Renal cortex interstitium (tissue), 11 donors: ENCODE results near the gene DRG2. TPM values are rescaled to one million over a fixed set of nuclear protein-coding genes. Genes with fewer than 3 reads are reported as not detected.

Experiments used
- DNase-seq, 11 donors: peaks; one replicate each; pipeline ENCODE4 v3.0.0-alpha.2; 2013; ENCODE audit warnings: low read depth in 9 of 11, low spot score in 4 of 11; ENCODE audit errors: extremely low read depth in 1 of 11
- polyA plus RNA-seq, 3 donors: library from polyadenylated mRNA; unstranded; fragments of 120-200 nt; gene quantifications; one replicate each; pipeline ENCODE4 v1.2.1, GENCODE V29; 2013; ENCODE audit not compliant: insufficient read length in 3 of 3

Gene DRG2
- polyA plus RNA-seq, 3 donors: 31.9 to 40.5 (median 40.1) TPM

GRCh38 chr17:18066866-18067265, 20.9 kb upstream of the DRG2 start:
- DNase-seq: no peak

GRCh38 chr17:18069101-18069500, 18.6 kb upstream of the DRG2 start:
- DNase-seq: no peak

DNA sequence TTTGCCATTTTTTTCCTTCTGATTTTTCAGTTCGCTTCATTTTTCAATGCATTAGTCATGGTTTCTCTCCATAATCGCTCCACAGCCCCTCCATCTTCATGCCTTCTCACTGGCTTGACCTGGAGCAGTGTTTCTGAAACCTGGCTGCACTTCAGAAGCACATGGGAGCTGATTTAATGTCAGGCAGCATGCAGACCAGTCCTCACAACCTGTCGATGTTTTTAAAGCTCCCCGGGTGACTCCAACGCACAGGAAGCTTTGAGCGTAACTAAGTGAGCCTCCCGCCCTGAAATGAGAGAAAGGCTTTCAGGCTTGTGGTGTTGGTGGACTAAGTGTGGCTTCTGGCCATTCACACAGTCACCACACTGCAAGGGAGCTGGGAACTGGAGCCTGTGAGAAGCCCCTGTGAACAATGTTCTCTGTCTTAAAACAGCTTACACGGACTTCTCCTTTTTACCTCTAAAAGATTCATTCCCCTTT, 16.8 kb upstream of the DRG2 start:
- DNase-seq: peak in 8 of 11 donors; percentile 22 to 62 (median 44)

- DNase-seq: no peak
Observed at GRCh38 chr17:18071751-18072150, 16.0 kb upstream of the DRG2 start.

DNA sequence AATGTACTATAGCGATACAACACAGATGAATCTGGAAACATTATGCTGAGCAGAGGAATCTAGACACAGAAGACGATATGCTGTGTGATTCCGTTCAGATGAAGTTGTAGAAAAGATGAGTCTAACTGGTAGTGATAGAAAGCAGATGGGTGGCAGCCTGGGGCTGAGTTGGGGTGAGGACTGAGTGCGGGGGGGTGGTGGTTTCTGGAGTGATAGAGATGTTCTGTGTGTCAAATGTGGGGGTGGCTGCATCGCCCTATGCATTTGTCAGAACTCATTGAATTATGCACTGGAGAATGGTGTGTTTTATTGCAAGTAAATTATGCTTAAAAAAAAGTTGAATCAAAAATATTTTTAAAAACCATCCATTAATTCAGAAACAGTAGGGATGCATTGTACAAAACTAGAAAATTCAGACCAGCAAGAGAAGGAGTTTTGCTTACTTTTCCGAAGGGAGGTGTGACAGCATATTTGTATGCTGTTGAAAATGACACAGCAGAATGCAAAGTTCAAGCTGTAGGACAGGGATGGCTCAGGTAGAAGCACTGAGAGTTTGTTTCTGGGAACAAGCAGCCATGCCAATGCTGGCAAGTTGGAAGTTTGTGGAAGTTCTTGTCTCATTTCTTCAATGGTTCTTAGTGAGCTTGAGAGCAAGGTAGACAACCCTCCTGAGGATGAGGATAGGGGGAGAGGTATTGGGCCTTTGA, 13.0 kb upstream of the DRG2 start:
- DNase-seq: no peak

DNA sequence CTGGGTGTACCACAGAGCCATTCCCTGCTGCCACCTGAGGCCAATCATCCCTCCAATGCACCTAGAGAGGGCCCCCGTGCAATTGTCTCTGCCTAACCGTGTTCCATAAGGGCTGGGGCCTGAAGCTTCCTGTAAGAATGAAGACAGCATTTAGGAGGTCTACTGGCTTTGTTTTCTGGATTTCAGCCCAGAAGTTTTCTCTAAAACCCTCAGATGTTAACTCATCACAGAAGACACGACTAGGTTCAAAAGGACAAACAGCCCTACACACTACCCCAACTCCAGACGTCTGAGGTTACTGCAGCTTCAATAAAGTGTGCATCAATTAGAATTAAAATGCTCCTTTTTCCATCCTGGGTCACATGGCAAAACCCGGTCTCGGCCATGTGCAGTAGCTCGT, 10.8 kb upstream of the DRG2 start:
- DNase-seq: peak in 1 of 11 donors; percentile 20

- no peak for DNase-seq
Observed at GRCh38 chr17:18079543-18079942, 8.2 kb upstream of the DRG2 start.

- DNase-seq: no peak
Observed at GRCh38 chr17:18084256-18084655, 3.5 kb upstream of the DRG2 start.

GRCh38 chr17:18089613-18090012, 1.9 kb downstream of the DRG2 start:
- DNase-seq: no peak

- DNase-seq: no peak
Observed at GRCh38 chr17:18093616-18094408, 6.1 kb downstream of the DRG2 start.

DNA sequence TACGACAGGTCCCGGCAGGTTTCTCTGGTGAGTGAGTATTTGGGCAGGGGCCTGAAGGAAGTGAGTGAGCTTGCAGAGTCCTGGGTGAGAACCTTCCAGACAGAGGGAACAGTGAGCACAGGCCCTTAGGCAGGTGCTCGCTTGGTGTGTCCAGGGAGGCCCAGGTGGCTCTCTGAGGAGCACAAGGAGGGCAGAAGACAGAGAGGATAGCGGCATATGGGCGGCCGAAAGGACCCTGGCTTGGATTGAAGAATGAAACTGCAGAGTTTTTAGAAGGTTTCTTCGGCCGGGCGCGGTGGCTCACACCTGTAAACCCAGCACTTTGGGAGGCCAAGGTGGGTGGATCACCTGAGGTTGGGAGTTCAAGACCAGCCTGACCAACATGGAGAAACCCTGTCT, 6.7 kb downstream of the DRG2 start:
- DNase-seq: no peak

- no peak for DNase-seq
Observed at GRCh38 chr17:18099516-18099915, 11.8 kb downstream of the DRG2 start.

DNA sequence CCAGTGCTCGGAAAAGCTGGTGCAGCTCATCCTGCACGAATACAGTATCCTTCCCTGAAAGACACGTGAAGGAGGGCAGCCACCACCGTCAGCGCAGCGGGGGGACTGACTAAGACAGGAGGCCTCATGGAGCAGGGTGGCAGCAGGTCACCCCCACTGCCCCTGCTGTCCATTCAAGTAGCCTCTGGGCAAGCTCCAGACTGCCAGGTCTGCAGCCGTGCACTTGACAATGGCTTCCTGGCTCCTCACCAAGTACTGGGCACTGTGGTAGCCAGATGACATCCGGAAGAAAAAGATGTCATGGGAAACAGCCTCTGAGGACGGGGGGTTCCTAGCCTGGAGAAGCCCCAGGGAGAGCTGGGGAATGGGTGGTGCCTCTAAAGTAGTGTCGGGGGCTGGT, 12.9 kb downstream of the DRG2 start:
- DNase-seq: no peak

DNA sequence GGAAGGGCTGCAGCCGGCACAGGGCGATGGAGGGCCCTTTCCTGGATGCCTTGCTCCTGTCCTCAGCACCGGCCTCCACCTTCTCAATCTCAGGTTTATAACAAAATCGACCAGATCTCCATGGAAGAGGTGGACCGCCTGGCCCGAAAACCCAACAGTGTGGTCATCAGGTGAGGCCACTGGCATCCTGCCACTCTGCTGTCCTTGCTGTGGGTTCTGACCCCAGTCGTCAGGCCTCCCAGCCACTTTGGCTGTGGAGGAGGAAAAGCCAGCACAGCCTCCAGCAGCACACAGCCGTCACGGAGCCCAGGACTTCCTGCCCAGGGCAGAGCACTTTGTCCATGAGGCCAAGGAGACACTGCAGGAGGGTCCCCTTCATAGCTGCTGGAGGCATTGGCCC, 14.1 kb downstream of the DRG2 start:
- DNase-seq: no peak

DNA sequence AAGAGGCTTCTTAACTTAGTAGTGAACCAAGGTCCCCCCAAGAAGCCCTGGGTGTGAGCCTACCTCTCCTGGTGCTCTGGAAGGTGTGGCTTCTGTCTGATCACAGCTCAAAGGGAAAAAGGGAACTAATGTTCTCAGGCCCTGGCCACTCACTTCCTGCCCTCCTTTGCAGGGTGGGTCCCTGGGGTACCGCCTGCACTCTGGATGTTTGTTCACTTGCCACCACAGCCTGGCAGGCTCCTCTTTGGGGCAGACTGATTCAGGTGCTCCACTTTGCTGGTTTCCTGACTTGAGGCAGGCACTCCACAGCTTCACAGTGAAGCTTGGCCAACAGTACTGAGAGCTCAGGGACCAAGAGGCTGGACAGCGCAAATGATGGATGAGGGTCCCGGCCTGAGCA, 14.9 kb downstream of the DRG2 start:
- no peak for DNase-seq

DNA sequence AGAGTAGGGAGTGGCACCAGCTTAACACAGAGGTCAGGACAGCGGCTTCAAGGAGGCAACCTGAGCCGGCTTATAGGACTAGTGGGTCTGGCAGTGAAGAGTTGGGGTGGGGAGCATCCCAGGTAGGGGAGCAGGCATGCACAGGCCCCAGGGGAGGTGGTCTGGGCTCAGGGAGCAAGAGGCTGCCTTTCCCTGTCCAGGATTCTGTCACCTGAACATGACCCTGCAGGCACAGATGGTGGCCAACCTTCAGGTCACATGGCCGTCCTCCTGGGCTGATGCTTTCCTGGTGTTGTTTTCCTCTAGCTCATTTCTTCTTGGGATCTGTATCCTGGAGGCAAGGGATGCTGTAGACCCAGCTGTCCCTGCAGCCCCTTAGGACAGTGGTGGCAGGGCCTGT, 17.3 kb downstream of the DRG2 start:
- DNase-seq: no peak

DNA sequence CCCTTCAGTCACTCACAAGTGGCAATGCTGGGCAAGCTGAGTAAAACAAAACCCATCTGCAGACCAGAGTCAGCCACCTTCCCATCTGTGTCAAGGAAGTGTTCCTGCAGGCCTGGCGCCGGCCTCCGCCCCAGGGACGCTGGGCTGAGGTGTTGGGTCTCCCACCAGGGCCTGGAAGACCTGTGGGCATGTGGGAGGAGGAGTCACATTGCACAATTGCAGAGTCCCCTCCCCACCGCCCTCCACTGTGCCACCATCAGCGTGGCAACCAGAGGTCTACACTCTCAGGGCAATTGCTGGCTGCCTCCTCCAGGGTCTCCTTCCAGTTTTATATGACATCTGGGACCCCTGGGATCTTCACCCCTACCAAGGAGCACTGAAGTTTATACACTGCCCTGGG, 17.8 kb downstream of the DRG2 start:
- DNase-seq: no peak

DNA sequence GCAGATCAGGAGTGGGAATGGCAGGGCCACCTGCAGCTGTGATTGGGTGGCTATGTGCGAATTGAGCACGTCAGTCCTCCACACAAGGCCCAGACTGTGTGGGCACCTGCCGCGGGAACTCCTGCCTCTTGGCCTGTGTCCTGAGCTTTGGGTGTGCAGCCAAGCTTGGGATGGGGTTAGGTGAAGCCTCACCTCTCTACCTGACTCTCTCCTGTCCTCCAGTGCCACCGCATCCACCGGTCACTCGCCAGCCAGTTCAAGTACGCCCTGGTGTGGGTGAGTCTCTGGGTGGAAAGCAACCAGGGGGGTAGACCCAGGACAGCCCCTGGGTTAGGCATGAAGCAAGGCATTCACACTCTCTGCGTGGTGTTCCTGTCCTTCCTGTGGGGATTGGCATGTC, 18.5 kb downstream of the DRG2 start:
- no peak for DNase-seq

DNA sequence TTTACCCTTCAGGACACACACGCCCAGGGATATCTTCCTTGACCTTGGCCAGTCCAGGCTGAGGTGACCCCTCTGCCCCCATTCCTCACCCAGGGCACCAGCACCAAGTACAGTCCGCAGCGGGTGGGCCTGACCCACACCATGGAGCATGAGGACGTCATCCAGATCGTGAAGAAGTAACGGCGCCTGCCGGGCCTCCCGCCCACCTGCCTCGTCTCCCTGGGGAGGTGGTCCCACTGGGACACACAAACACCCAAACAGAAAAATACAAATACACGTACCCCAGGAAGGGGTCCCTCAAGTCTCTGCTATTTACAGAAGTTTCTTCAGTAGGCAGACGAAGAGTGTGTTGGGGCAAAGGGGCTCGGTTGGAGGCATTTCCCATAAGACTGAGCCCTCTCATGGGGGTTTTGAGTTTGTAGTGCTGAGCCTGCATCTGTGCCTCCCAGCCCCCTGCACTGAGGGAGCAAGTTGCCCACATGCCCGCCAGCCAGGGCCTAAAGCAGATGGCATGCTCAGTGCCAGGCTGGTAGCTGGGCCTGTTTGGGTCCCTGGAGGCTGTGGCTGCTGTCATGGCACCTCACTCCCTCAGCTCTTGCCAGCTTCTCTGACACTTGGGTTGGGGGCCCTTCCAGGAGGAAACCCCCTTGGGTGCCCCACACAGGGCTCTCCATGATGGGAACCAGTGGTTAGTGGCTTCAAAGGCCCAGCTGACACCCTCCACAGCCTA, 19.5 kb downstream of the DRG2 start:
- no peak for DNase-seq

- no peak for DNase-seq
Observed at GRCh38 chr17:18107971-18108370, 20.2 kb downstream of the DRG2 start.
